ENCODE measurements around the gene PCED1A.

The PCED1A gene

DNA sequence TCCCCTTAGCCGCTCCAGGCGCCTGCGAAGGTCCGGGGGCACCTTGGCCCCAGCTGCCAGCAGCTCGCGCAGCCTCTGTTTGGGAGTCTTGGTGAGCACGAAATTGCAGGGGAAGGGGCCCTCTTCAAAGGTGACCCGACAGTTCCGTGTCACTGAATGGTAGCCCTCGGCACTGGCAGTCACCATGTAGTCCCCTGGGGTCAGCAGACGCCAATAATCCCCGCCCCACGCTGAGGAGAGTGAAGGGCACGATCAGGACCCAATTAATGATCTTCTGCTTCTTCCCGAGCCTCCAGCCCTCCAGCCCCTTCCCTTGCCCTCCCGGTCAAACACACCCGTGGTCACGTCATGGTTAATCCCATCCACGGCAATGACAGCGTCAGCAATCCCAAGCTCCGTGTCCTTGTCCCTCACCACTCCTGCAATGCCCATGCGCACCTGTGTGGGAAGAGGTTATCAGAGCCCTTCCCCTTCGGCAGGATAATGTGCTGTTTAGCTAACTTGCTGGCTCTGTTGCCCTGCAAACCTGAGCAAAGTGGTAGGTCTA lies 46.2 kb downstream of the PCED1A start:
- no peak for DNase-seq
- Histone ChIP-seq H3K4me3 (ENCODE audit: low read depth, low read length) (no peak overlapping the region), H3K4me1 (no peaks in the 10 kb centered on the region), H3K9me3 (no peaks in the 10 kb centered on the region), H3K36me3 (no peaks in the 10 kb centered on the region), H3K27me3 (peaks cover 11% of the 10 kb centered on the region; the same call in 1 of the 2 replicates)
- no peak for TF ChIP-seq CTCF (IDR thresholded peaks at IDR 0.05; ENCODE audit: low read depth, low read length)

DNA sequence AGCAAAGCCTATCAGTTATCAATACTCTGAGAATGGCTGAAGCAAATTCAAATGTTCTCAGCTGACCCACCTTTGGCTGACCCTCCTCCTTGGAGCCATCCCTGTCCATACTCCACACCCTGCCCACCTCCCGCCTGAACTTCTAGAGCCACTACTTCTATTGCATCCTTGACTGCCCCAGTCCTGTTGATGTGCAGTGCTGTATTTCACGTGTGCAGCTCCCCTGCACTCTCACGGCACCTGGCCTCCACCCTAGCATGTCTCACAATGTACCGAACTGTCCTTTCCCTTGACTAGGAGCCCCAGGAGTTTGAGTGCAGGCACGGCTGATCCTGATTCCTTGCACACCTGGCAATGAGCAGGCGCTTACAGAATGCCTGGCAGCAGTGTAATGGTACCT lies 47.0 kb downstream of the PCED1A start:
- Histone ChIP-seq H3K27me3 (peaks cover 8% of the 10 kb centered on the region; the same call in 1 of the 2 replicates), H3K4me3 (ENCODE audit: low read depth, low read length) (no peak overlapping the region), H3K9me3 (no peaks in the 10 kb centered on the region), H3K4me1 (no peaks in the 10 kb centered on the region), H3K36me3 (no peaks in the 10 kb centered on the region)
- no peak for DNase-seq
- TF ChIP-seq CTCF (IDR thresholded peaks at IDR 0.05; ENCODE audit: low read depth, low read length) = no peak
